Measurements from ENCODE around the gene AHI1.

The AHI1 gene

DNA sequence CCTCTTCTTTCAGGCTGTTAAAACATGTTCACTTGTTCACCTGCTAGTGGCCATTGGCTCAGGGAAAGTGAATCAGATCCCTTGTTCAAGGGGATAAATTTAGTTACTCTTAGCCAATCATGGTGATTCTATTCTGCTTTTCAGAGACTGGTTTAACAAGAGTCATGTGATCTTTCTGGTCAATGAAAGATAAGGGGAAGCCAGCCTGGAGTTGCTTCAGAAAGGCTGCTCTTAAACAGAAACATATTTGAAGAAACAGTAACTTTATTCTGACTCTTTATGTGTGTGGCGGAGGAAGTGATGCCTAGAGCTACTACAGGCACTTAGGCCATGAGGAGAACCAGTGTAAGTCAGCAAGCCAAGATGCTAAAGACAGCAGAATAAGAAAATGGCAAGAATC is 28.1 kb upstream of the AHI1 start:
- ATAC-seq (ENCODE audit: insufficient read depth, low read depth) (no peak), DNase-seq (no peak)
- Histone ChIP-seq H3K79me2 (ENCODE audit: insufficient read depth, low read length) (no peaks in the 10 kb centered on the region), H3K9me3 (ENCODE audit: insufficient read depth, low read length, severe bottlenecking) (no peaks in the 10 kb centered on the region), H3K27ac (ENCODE audit: low read length) (no peak overlapping the region), H3K36me3 (ENCODE audit: insufficient read depth, low read length) (no peaks in the 10 kb centered on the region), H3K4me3 (ENCODE audit: low read depth in 1 of 2, low read length in 2 of 2) (no peak overlapping the region), H2AFZ (ENCODE audit: low read depth, low read length) (no peak overlapping the region), H3K27me3 (ENCODE audit: insufficient read depth, low read length, poor library complexity) (peaks cover 6% of the 10 kb centered on the region), H3K9ac (ENCODE audit: low read depth, low read length) (no peak overlapping the region), H4K20me1 (ENCODE audit: insufficient read depth, low read length) (no peaks in the 10 kb centered on the region), H3K4me2 (ENCODE audit: insufficient read depth, low read length) (no peak overlapping the region), H3K4me1 (ENCODE audit: insufficient read depth, low read length) (no peaks in the 10 kb centered on the region)
- no peak for TF ChIP-seq EZH2 (IDR thresholded peaks at IDR 0.05; ENCODE audit: borderline replicate concordance, low read depth, low read length, severe bottlenecking)
- TF ChIP-seq, protein P1, sequence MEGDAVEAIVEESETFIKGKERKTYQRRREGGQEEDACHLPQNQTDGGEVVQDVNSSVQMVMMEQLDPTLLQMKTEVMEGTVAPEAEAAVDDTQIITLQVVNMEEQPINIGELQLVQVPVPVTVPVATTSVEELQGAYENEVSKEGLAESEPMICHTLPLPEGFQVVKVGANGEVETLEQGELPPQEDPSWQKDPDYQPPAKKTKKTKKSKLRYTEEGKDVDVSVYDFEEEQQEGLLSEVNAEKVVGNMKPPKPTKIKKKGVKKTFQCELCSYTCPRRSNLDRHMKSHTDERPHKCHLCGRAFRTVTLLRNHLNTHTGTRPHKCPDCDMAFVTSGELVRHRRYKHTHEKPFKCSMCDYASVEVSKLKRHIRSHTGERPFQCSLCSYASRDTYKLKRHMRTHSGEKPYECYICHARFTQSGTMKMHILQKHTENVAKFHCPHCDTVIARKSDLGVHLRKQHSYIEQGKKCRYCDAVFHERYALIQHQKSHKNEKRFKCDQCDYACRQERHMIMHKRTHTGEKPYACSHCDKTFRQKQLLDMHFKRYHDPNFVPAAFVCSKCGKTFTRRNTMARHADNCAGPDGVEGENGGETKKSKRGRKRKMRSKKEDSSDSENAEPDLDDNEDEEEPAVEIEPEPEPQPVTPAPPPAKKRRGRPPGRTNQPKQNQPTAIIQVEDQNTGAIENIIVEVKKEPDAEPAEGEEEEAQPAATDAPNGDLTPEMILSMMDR (IDR thresholded peaks at IDR 0.05; ENCODE audit: borderline replicate concordance, extremely low read depth, low read length, poor library complexity, severe bottlenecking), result no peak

DNA sequence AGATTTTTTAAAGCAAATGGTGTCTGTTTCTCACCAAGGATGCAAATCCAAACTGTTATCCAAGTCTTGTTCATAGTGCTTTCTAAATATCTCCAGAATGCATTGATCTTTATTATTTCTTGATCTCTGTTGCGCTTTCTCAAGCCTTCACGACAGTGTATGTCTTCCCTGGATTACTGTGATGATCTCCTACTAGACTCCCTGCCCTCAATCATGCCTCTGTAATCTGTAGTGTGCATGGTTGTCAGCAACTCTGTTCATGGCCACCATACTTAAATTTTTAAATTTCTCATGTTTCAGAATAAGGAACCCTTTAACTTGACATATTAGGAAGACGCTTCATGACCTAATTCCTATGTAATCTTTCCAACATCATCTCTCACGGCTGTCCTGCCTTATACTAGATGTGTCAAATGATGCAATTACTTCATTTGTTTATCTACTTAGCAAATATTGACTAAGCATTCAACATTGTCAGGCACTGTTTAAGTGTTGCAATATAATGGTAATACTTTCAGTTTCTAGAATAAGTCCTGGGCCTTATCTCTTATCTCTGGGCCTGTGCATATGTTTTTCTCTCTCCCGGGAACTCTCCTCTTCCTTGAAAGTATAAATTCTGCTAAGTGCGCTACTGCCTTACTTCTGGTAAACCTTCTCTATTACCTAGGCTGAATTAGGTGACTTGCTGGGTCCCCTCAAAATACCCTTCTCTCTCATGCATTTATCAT is 25.6 kb upstream of the AHI1 start:
- no peak for DNase-seq
- no peak for TF ChIP-seq EZH2 (IDR thresholded peaks at IDR 0.05; ENCODE audit: borderline replicate concordance, low read depth, low read length, severe bottlenecking)
- TF ChIP-seq, protein P1 (IDR thresholded peaks at IDR 0.05; ENCODE audit: borderline replicate concordance, extremely low read depth, low read length, poor library complexity, severe bottlenecking), result no peak
- Histone ChIP-seq H3K79me2 (ENCODE audit: insufficient read depth, low read length) (no peaks in the 10 kb centered on the region), H3K4me3 (ENCODE audit: low read depth in 1 of 2, low read length in 2 of 2) (no peak overlapping the region), H3K4me1 (ENCODE audit: insufficient read depth, low read length) (no peaks in the 10 kb centered on the region), H4K20me1 (ENCODE audit: insufficient read depth, low read length) (no peaks in the 10 kb centered on the region), H3K27me3 (ENCODE audit: insufficient read depth, low read length, poor library complexity) (peaks cover 6% of the 10 kb centered on the region), H3K27ac (ENCODE audit: low read length) (no peak overlapping the region), H3K9ac (ENCODE audit: low read depth, low read length) (no peak overlapping the region), H3K36me3 (ENCODE audit: insufficient read depth, low read length) (no peaks in the 10 kb centered on the region), H2AFZ (ENCODE audit: low read depth, low read length) (no peak overlapping the region), H3K4me2 (ENCODE audit: insufficient read depth, low read length) (no peak overlapping the region), H3K9me3 (ENCODE audit: insufficient read depth, low read length, severe bottlenecking) (no peaks in the 10 kb centered on the region)
- ATAC-seq (ENCODE audit: insufficient read depth, low read depth), result no peak

- Histone ChIP-seq H3K36me3 (ENCODE audit: insufficient read depth, low read length) (no peaks in the 10 kb centered on the region), H3K9me3 (ENCODE audit: insufficient read depth, low read length, severe bottlenecking) (no peaks in the 10 kb centered on the region), H3K4me3 (ENCODE audit: low read depth in 1 of 2, low read length in 2 of 2) (no peak overlapping the region), H2AFZ (ENCODE audit: low read depth, low read length) (no peak overlapping the region), H3K4me2 (ENCODE audit: insufficient read depth, low read length) (no peak overlapping the region), H4K20me1 (ENCODE audit: insufficient read depth, low read length) (no peaks in the 10 kb centered on the region), H3K9ac (ENCODE audit: low read depth, low read length) (no peak overlapping the region), H3K27ac (ENCODE audit: low read length) (no peak overlapping the region), H3K27me3 (ENCODE audit: insufficient read depth, low read length, poor library complexity) (peaks cover 6% of the 10 kb centered on the region), H3K4me1 (ENCODE audit: insufficient read depth, low read length) (no peaks in the 10 kb centered on the region), H3K79me2 (ENCODE audit: insufficient read depth, low read length) (no peaks in the 10 kb centered on the region)
- DNase-seq (no peak), ATAC-seq (ENCODE audit: insufficient read depth, low read depth) (no peak)
- TF ChIP-seq, protein P1 (IDR thresholded peaks at IDR 0.05; ENCODE audit: borderline replicate concordance, extremely low read depth, low read length, poor library complexity, severe bottlenecking), result no peak
- no peak for TF ChIP-seq EZH2 (IDR thresholded peaks at IDR 0.05; ENCODE audit: borderline replicate concordance, low read depth, low read length, severe bottlenecking)
Observed at GRCh38 chr6:135521431-135521830, 23.9 kb upstream of the AHI1 start.
